Right lobe of liver (tissue), 6 donors: ENCODE results near the gene DYNC1I1. TPM values are rescaled to one million over a fixed set of nuclear protein-coding genes. Genes with fewer than 3 reads are reported as not detected.

ENCODE experiments used
- ATAC-seq, 4 donors: fragments of 200-7000 bp; cut with Tn5 transposase; one replicate each; pipeline ENCODE4 v1.9.1; 2020; ENCODE audit warnings: mild to moderate bottlenecking in 4 of 4, moderate library complexity in 4 of 4
- DNase-seq, 3 donors: peaks; one replicate each; pipeline ENCODE4 v3.0.0-alpha.2; 2020
- H3K27ac ChIP-seq, 3 donors: fragments of 200-600 bp; one replicate each; pipeline ENCODE4 v1.8.0; 2022
- H3K27me3 ChIP-seq, 2 donors: fragments of 200-600 bp; one replicate each; pipeline ENCODE4 v1.8.0; 2022
- H3K36me3 ChIP-seq, 4 donors: fragments of 200-600 bp; sonication (generic) in 1 of 4; one replicate each; pipeline versions ENCODE4 v1.5.1 to v1.8.0; 2017 to 2022; ENCODE audit warnings: control low read depth in 1 of 4
- H3K4me1 ChIP-seq, 4 donors: fragments of 200-600 bp; sonication (generic) in 1 of 4; one replicate each; pipeline versions ENCODE4 v1.5.1 to v1.8.0; 2017 to 2022; ENCODE audit warnings: control low read depth in 1 of 4
- H3K4me3 ChIP-seq, 3 donors: fragments of 200-600 bp; one replicate each; pipeline ENCODE4 v1.8.0; 2022
- H3K9me3 ChIP-seq, 4 donors: fragments of 200-600 bp; sonication (generic) in 1 of 4; one replicate each; pipeline versions ENCODE4 v1.5.1 to v1.8.0; 2017 to 2022; ENCODE audit warnings: control low read depth in 1 of 4
- CTCF ChIP-seq, 4 donors: fragments of 200-600 bp in 3 of 4; fragments of 450-650 bp in 1 of 4; IDR thresholded peaks; one replicate each; pipeline versions ENCODE4 v1.5.1 to v1.8.0; 2016 to 2022; ENCODE audit warnings: antibody characterized with exemption in 4 of 4, mild to moderate bottlenecking in 2 of 4
- POLR2A ChIP-seq: fragments of 450-650 bp; IDR thresholded peaks from one replicate; pipeline ENCODE4 v1.6.1; 2017; ENCODE audit warnings: antibody characterized with exemption, mild to moderate bottlenecking
- WGBS: methylation state at CpG from one replicate; pipeline ENCODE4 v1.1.6; 2018; ENCODE audit warnings: low coverage, low lambda C conversion rate; ENCODE audit not compliant: insufficient coverage; ENCODE audit errors: missing lambda C conversion rate; 5-methylcytosine and 5-hydroxymethylcytosine counted together
- intact Hi-C, 2 donors: fragments of 100-400 bp; cut with DNase I; formaldehyde crosslinking; loops; one replicate each; pipeline versions ENCODE4 v1.11.2 to v1.14.1; 2022
- long read RNA-seq: library from polyadenylated mRNA; unstranded; transcript quantifications from one replicate; pipeline ENCODE4 v2.0.0, GENCODE V29; 2019
- total RNA-seq, 6 experiments: library from RNA; depleted of rRNA in 2 of 6; stranded (reverse); fragments of >200 nt in 2 of 6; fragmentation: NEBNext Ultra II Directional in 3 of 6; extraction: Animal tissue kit (Norgen Biotek cat#: 25700) in 3 of 6; gene quantifications; one replicate each; pipeline versions ENCODE4 v1.1.0 to v1.2.4, GENCODE V29; 2016 to 2023
- donor health status: DM: no; HTN: yes; CAD: no.
- donor health status: DM: no; HTN: no; CAD: no.
- donor health status: DM: no; HTN: no; CAD: no.
- donor health status: DM: no; HTN: yes; CAD: no.
- donor health status: DM: no; HTN: yes; CAD: no.

DYNC1I1 gene
- total RNA-seq, result 1 to 10 TPM in 1 of 6 experiments, under 1 TPM in 5; 0.09 to 1.1 (median 0.62) TPM
- long read RNA-seq, result 0 reads

- peak; percentile 59 to 81 (median 78) for DNase-seq
- Histone ChIP-seq H3K27me3 (no peaks in the 10 kb centered on the region), H3K4me3 (peak within 1 kb of the TSS; percentile 53 to 69 (median 55)), H3K4me1 (no peaks in the 10 kb centered on the region), H3K27ac (no peak within 1 kb of the TSS), H3K9me3 (no peaks in the 10 kb centered on the region), H3K36me3 (no peaks in the 10 kb centered on the region)
- WGBS, result 1% methylated on average over 7 of the region's 49 CpGs
- TF ChIP-seq POLR2A, result peak; percentile 26
- TF ChIP-seq CTCF (IDR thresholded peaks at IDR 0.05), result peak in 1 of 4 donors; percentile 14
- peak; percentile 92 to 99 (median 96) for ATAC-seq
- intact Hi-C loops, result no loop called here
These were observed at the start of gene DYNC1I1 for GRCh38 chr7:95772298-95772770. TSS of gene DYNC1I1 (plus strand) at chr7:95772554. CDS start at chr7:95804730, 32,176 bp downstream.

GRCh38 chr7:95723583-95724180, 48.7 kb upstream of the DYNC1I1 start:
- H3K4me1 ChIP-seq, result peaks cover 0 to 6% (median 0%) of the 10 kb centered on the region in 4 donors
- intact Hi-C loops, result loop anchor here in 1 of 2 donors (10.0 kb wide), 1 partner anchor 141 kb away; no protein-coding TSS in a partner anchor
- no peak overlapping the region for H3K4me3 ChIP-seq
- TF ChIP-seq POLR2A (no peak), CTCF (IDR thresholded peaks at IDR 0.05) (peak; percentile 47 to 65 (median 58))
- H3K9me3 ChIP-seq, result no peaks in the 10 kb centered on the region
- no peaks in the 10 kb centered on the region for H3K27me3 ChIP-seq
- H3K27ac ChIP-seq, result no peak overlapping the region
- no peaks in the 10 kb centered on the region for H3K36me3 ChIP-seq
- 2% methylated on average over 2 of the region's 2 CpGs for WGBS
- ATAC-seq, result peak; percentile 89 to 97 (median 93)
- DNase-seq, result no peak

- no peak overlapping the region for H3K27ac ChIP-seq
- 92% methylated on average over 1 of the region's 1 CpG for whole genome bisulfite sequencing
- no peak overlapping the region for H3K4me3 ChIP-seq
- H3K9me3 ChIP-seq, result no peaks in the 10 kb centered on the region
- intact Hi-C loops, result loop anchor here in 1 of 2 donors (10.0 kb wide), 1 partner anchor 140 kb away; no protein-coding TSS in a partner anchor
- peak in 1 of 4 donors; percentile 25 for ATAC-seq
- no peaks in the 10 kb centered on the region for H3K36me3 ChIP-seq
- DNase-seq, result no peak
- no peaks in the 10 kb centered on the region for H3K27me3 ChIP-seq
- H3K4me1 ChIP-seq, result peaks cover 0 to 6% (median 0%) of the 10 kb centered on the region in 4 donors
- TF ChIP-seq CTCF (IDR thresholded peaks at IDR 0.05) (peak in 1 of 4 donors; percentile 11), POLR2A (no peak)
These were observed 47.1 kb upstream of the DYNC1I1 start for GRCh38 chr7:95725205-95725604.

GRCh38 chr7:95730493-95731280, 41.7 kb upstream of the DYNC1I1 start:
- Histone ChIP-seq H3K4me1 (no peaks in the 10 kb centered on the region), H3K4me3 (no peak overlapping the region), H3K27ac (no peak overlapping the region), H3K36me3 (no peaks in the 10 kb centered on the region), H3K9me3 (no peaks in the 10 kb centered on the region), H3K27me3 (no peaks in the 10 kb centered on the region)
- no peak for DNase-seq
- intact Hi-C loops, result no loop called here
- ATAC-seq, result peak in 1 of 4 donors; percentile 46
- 54% methylated on average over 3 of the region's 4 CpGs for WGBS
- TF ChIP-seq POLR2A (no peak), CTCF (IDR thresholded peaks at IDR 0.05) (no peak)
